Glutamatergic neuron (in vitro differentiated cells): ENCODE data around the gene CYP4F2. TPM values are rescaled to one million over a fixed set of nuclear protein-coding genes. Genes with fewer than 3 reads are reported as not detected.
"Not testable (repeated sequence)": the region's sequence is repeated elsewhere in the genome, so short reads cannot be mapped to it uniquely, and the experiment has no call there.

Experiments
- DNase-seq: peaks from one replicate; pipeline ENCODE4 v3.0.0; 2022
- H3K27ac Mint-ChIP-seq: one replicate; pipeline ENCODE4 v1.8.0; 2020; ENCODE audit warnings: mild to moderate bottlenecking, mixed read lengths, inconsistent platforms; ENCODE audit not compliant: unreplicated experiment
- H3K27me3 Mint-ChIP-seq: one replicate; pipeline ENCODE4 v1.8.0; 2020; ENCODE audit warnings: mild to moderate bottlenecking, moderate library complexity, mixed read lengths, inconsistent platforms; ENCODE audit not compliant: unreplicated experiment
- H3K36me3 Mint-ChIP-seq: one replicate; pipeline ENCODE4 v1.8.0; 2020; ENCODE audit warnings: mild to moderate bottlenecking, mixed read lengths, inconsistent platforms; ENCODE audit not compliant: unreplicated experiment
- H3K4me1 Mint-ChIP-seq: one replicate; pipeline ENCODE4 v1.8.0; 2020; ENCODE audit warnings: mild to moderate bottlenecking, low read depth, mixed read lengths, inconsistent platforms; ENCODE audit not compliant: unreplicated experiment
- H3K4me3 Mint-ChIP-seq: one replicate; pipeline ENCODE4 v1.8.0; 2020; ENCODE audit warnings: mild to moderate bottlenecking, mixed read lengths, inconsistent platforms; ENCODE audit not compliant: unreplicated experiment
- H3K9me3 Mint-ChIP-seq: one replicate; pipeline ENCODE4 v1.8.0; 2020; ENCODE audit warnings: mild to moderate bottlenecking, moderate library complexity, mixed read lengths, inconsistent platforms; ENCODE audit not compliant: unreplicated experiment
- CTCF ChIP-seq: fragments of 200-600 bp; sonication (generic); IDR thresholded peaks from one replicate; pipeline ENCODE4 v1.5.0; 2021; ENCODE audit not compliant: partially characterized antibody, unreplicated experiment
- total RNA-seq: library from RNA; stranded (reverse); fragmentation: NEBNext Ultra II Directional; extraction: Animal tissue kit (Norgen Biotek cat#: 25700); gene quantifications from one replicate; pipeline ENCODE4 v1.2.1, GENCODE V29; 2021; ENCODE audit not compliant: unreplicated experiment

The CYP4F2 gene
- total RNA-seq, 1 donor from 2014 or later: not detected

DNA sequence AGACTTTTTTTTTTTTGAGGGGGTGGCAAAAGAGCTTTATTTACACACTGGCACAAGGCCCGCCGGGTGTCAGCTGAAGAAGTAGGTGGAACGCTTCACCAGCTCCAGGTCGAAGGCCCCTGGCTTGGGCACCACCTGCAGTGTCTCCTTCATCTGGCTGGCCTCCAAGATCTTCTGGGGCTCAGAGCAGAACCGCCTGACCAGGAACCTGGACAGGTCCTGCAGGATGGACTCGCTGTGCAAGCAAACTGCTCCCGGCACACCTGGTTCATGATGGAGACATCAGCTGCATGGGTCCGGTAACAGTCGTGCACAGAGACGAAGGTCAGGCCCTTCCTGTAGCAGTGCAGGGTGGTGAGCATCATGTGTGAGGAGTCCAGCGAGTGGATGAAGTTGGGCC lies 4.4 kb upstream of the CYP4F2 start:
- H3K36me3 Mint-ChIP-seq: peaks cover 4% of the 10 kb centered on the region
- H3K9me3 Mint-ChIP-seq: peaks cover 3% of the 10 kb centered on the region
- H3K4me3 Mint-ChIP-seq: no peak overlapping the region
- no peak for TF ChIP-seq CTCF
- H3K27me3 Mint-ChIP-seq: no peaks in the 10 kb centered on the region
- H3K27ac Mint-ChIP-seq: no peak overlapping the region
- DNase-seq: no peak
- no peaks in the 10 kb centered on the region for H3K4me1 Mint-ChIP-seq

- peaks cover 7% of the 10 kb centered on the region for H3K27me3 Mint-ChIP-seq
- no peak for DNase-seq
- peaks cover 8% of the 10 kb centered on the region for H3K9me3 Mint-ChIP-seq
- H3K27ac Mint-ChIP-seq: no peak overlapping the region
- H3K4me3 Mint-ChIP-seq: no peak overlapping the region
- no peak for TF ChIP-seq CTCF
- peaks cover 13% of the 10 kb centered on the region for H3K36me3 Mint-ChIP-seq
- H3K4me1 Mint-ChIP-seq: no peaks in the 10 kb centered on the region
Observed at GRCh38 chr19:15900504-15900903, 2.6 kb upstream of the CYP4F2 start.

DNA sequence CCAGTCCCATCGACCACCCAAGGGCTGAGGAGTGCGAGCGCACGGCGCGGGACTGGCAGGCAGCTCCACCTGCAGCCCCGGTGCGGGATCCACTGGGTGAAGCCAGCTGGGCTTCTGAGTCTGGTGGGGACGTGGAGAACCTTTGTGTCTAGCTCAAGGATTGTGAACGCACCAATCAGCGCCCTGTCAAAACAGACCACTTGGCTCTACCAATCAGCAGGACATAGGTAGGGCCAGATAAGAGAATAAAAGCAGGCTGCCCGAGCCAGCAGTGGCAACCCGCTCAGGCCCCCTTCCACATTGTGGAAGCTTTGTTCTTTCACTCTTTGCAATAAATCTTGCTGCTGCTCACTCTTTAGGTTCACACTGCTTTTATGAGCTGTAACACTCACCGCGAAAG lies 2.2 kb upstream of the CYP4F2 start:
- not testable (repeated sequence) for H3K4me1 Mint-ChIP-seq, DNase-seq, H3K4me3 Mint-ChIP-seq, H3K27me3 Mint-ChIP-seq, H3K9me3 Mint-ChIP-seq, H3K27ac Mint-ChIP-seq
- peaks cover 13% of the 10 kb centered on the region for H3K36me3 Mint-ChIP-seq

GRCh38 chr19:15899561-15899960 lies 1.7 kb upstream of the CYP4F2 start:
- H3K27me3 Mint-ChIP-seq, H3K9me3 Mint-ChIP-seq, DNase-seq, H3K4me3 Mint-ChIP-seq, H3K27ac Mint-ChIP-seq, H3K4me1 Mint-ChIP-seq: not testable (repeated sequence)
- H3K36me3 Mint-ChIP-seq: peaks cover 13% of the 10 kb centered on the region

GRCh38 chr19:15897026-15897737 lies 692 bp downstream of the CYP4F2 start:
- Mint-ChIP-seq H3K9me3 (peaks cover 6% of the 10 kb centered on the region), H3K27me3 (peaks cover 7% of the 10 kb centered on the region), H3K4me3 (no peak overlapping the region)

More at GRCh38 chr19:15897026-15897737, 692 bp downstream of the CYP4F2 start:
- Mint-ChIP-seq H3K36me3 (peaks cover 13% of the 10 kb centered on the region), H3K4me1 (no peaks in the 10 kb centered on the region), H3K27ac (no peak overlapping the region)
- no peak for TF ChIP-seq CTCF
- no peak for DNase-seq
